Tibial nerve (tissue), 4 donors: ENCODE results near the gene SECISBP2. TPM values are rescaled to one million over a fixed set of nuclear protein-coding genes. Genes with fewer than 3 reads are reported as not detected.

Experiments used
- DNase-seq, 2 donors: peaks; one replicate each; pipeline ENCODE4 v3.0.0-alpha.2; 2019; ENCODE audit warnings: low spot score in 2 of 2
- H3K27ac ChIP-seq, 4 donors: fragments of 200-600 bp; sonication (generic) in 3 of 4; one replicate each; pipeline ENCODE4 v1.5.1; 2017 to 2019; ENCODE audit warnings: mild to moderate bottlenecking in 1 of 4
- H3K27me3 ChIP-seq, 2 donors: fragments of 200-600 bp; sonication (generic) in 1 of 2; one replicate each; pipeline versions ENCODE4 v1.5.1 to v1.6.0; 2017 to 2019
- H3K36me3 ChIP-seq, 3 donors: fragments of 200-600 bp; sonication (generic); one replicate each; pipeline ENCODE4 v1.5.1; 2018 to 2019
- H3K4me1 ChIP-seq, 4 donors: fragments of 200-600 bp; sonication (generic) in 3 of 4; one replicate each; pipeline ENCODE4 v1.5.1; 2017 to 2019
- H3K4me3 ChIP-seq, 4 donors: fragments of 200-600 bp; sonication (generic) in 3 of 4; one replicate each; pipeline ENCODE4 v1.5.1; 2017 to 2019; ENCODE audit warnings: mild to moderate bottlenecking in 1 of 4, moderate library complexity in 1 of 4
- H3K9me3 ChIP-seq, 4 donors: fragments of 200-600 bp; sonication (generic) in 3 of 4; one replicate each; pipeline ENCODE4 v1.5.1; 2017 to 2019
- CTCF ChIP-seq, 5 experiments: fragments of 200-600 bp in 3 of 5; fragments of 450-650 bp in 2 of 5; sonication (generic) in 3 of 5; IDR thresholded peaks; one replicate each; pipeline ENCODE4 v1.5.1; 2016 to 2019; ENCODE audit warnings: antibody characterized with exemption in 5 of 5, mild to moderate bottlenecking in 3 of 5, moderate library complexity in 2 of 5
- EP300 ChIP-seq, 2 donors: sonication (generic); formaldehyde crosslinking; IDR thresholded peaks; one replicate each; pipeline ENCODE4 v1.6.1; 2017; ENCODE audit warnings: antibody characterized with exemption in 2 of 2, mild to moderate bottlenecking in 1 of 2
- POLR2A ChIP-seq, 2 donors: fragments of 450-650 bp; IDR thresholded peaks; one replicate each; pipeline ENCODE4 v1.6.1; 2017; ENCODE audit warnings: antibody characterized with exemption in 2 of 2, mild to moderate bottlenecking in 2 of 2, moderate library complexity in 2 of 2
- WGBS, 2 donors: methylation state at CpG; one replicate each; pipeline ENCODE4 v1.1.5; 2018; 5-methylcytosine and 5-hydroxymethylcytosine counted together
- total RNA-seq, 4 donors: library from RNA; depleted of rRNA; stranded (reverse); fragments of >200 nt; gene quantifications; one replicate each; pipeline ENCODE4 v1.1.0, GENCODE V29; 2016

The SECISBP2 gene
- total RNA-seq, 4 donors from 2014 or later, result 57.7 to 77.1 (median 64.8) TPM

DNA sequence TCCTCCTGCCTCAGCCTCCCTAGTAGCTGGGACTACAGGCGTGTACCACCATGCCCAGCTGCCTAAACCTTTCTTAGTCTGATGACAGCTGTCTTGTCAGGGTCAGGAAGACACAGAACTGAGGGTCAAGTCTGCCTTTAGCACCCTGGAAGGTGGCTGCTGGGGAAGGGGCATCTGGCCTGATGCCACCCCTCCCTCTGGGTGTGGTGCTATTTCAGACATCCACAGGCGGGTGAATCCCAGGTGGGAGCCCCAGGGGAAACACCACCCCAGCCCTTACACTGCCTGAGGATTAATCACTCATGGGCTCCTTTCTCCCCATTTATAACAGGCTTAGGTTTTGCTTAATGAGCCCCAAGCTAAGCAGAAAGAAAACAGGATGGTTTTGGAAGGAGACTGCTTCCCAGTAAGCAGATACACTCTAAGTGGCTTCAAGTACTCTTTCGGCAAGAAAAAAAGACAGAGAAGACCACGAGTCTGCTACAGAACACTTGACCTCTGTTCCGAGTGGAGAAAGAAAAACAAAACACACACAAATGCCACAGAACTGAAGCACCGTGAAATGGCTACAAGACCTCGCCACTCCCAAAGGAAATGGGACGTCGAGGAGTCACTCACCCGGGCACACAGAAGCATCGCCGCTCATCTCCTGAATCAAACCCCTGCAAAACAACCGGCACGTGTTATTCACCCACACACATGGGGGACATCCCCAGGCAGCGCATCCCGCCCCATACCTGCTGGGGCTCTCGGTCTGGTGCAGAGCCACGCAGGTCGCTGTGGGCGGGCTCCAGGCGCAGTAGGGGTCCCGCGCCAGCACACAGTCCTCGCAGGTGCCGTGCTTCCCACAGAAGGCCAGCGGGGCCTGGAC lies 62.4 kb downstream of the SECISBP2 start:
- WGBS, 2 donors, result 80 to 83% methylated on average over 25 to 26 of the region's 26 CpGs
- no peak for TF ChIP-seq EP300 (IDR thresholded peaks at IDR 0.05)
- no peak for TF ChIP-seq POLR2A (IDR thresholded peaks at IDR 0.05)
- TF ChIP-seq CTCF (IDR thresholded peaks at IDR 0.05), result no peak
- no peak overlapping the region for H3K4me3 ChIP-seq

GRCh38 chr9:89381308-89381609 lies 63.0 kb downstream of the SECISBP2 start:
- no peak overlapping the region for H3K4me3 ChIP-seq
- no peak for DNase-seq
- H3K4me1 ChIP-seq, result no peaks in the 10 kb centered on the region
- no peaks in the 10 kb centered on the region for H3K9me3 ChIP-seq
- no peak for TF ChIP-seq POLR2A (IDR thresholded peaks at IDR 0.05)
- no peak for TF ChIP-seq EP300 (IDR thresholded peaks at IDR 0.05)
- TF ChIP-seq CTCF (IDR thresholded peaks at IDR 0.05), result no peak
- peaks cover 0 to 98% (median 14%) of the 10 kb centered on the region in 3 donors for H3K36me3 ChIP-seq
- 90 to 93% methylated on average over 3 of the region's 4 CpGs for WGBS, 2 donors
- H3K27me3 ChIP-seq, result no peaks in the 10 kb centered on the region
- no peak overlapping the region for H3K27ac ChIP-seq

More for the DNA sequence above, 62.4 kb downstream of the SECISBP2 start:
- H3K36me3 ChIP-seq, result peaks cover 0 to 92% (median 9%) of the 10 kb centered on the region in 3 donors
- no peak for DNase-seq
- H3K9me3 ChIP-seq, result no peaks in the 10 kb centered on the region
- no peaks in the 10 kb centered on the region for H3K27me3 ChIP-seq
- H3K27ac ChIP-seq, result no peak overlapping the region
- no peaks in the 10 kb centered on the region for H3K4me1 ChIP-seq

DNA sequence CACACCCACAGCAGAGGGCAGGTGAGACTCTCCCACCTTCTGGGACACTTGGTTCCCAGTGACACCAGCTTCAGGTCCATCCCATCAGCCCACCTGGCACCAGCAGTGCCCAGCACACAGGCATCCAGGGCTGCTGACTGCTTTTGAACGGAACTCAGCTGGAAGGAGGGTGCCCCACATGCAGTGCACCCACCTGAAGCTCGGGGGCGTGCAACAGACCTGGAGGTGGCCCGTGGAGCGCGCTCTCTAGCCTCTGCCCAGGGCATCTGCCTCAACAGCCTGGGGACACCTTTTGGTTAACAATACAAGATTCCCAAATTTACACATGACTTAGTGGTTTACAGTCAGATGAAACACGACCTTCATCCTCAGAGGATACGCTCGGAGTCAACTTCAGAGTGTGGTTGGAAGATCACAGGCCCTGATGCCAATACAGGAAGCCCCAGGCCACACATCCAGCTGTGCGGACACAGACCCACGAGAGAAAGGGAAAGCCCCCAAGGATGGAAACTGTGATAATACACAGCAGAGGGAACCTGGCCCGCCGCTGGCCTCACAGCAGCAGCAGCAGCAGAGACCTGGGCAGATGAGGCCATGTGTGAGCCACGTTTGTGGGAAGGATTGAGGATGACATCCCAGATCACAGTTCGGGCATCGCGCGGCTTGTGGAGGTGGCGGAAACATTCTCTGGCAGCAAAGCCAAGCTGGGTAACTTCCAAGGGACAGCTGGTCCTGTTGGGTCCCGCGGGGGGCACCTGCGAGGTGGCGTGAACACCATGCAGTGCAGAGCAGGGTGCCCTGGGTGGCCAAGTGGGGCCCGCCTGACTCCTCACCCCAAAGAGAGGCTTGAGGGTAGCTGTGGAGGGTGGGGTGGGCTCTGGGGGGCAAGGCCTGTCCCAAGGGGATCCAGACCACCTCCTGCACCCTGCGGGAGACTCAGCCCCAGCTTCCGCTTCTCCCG lies 64.0 kb downstream of the SECISBP2 start:
- no peak for DNase-seq
- Histone ChIP-seq H3K27ac (no peak overlapping the region), H3K36me3 (peaks cover 0 to 98% (median 14%) of the 10 kb centered on the region in 3 donors), H3K27me3 (no peaks in the 10 kb centered on the region), H3K4me1 (peaks cover 0 to 3% (median under 1%) of the 10 kb centered on the region in 4 donors), H3K9me3 (no peaks in the 10 kb centered on the region), H3K4me3 (no peak overlapping the region)
- TF ChIP-seq EP300 (IDR thresholded peaks at IDR 0.05) (no peak), CTCF (IDR thresholded peaks at IDR 0.05) (no peak), POLR2A (IDR thresholded peaks at IDR 0.05) (no peak)
- WGBS, 2 donors, result 87 to 90% methylated on average over 22 to 27 of the region's 27 CpGs

- TF ChIP-seq POLR2A (IDR thresholded peaks at IDR 0.05) (no peak), EP300 (IDR thresholded peaks at IDR 0.05) (no peak), CTCF (IDR thresholded peaks at IDR 0.05) (no peak)
- no peak for DNase-seq
- no peak overlapping the region for H3K4me3 ChIP-seq
- 79% methylated on average over 16 of the region's 16 CpGs for WGBS, 2 donors
- H3K9me3 ChIP-seq, result no peaks in the 10 kb centered on the region
- H3K4me1 ChIP-seq, result peaks cover 0 to 11% (median 9%) of the 10 kb centered on the region in 4 donors
- peaks cover 0 to 99% (median 14%) of the 10 kb centered on the region in 3 donors for H3K36me3 ChIP-seq
- H3K27ac ChIP-seq, result no peak overlapping the region
- H3K27me3 ChIP-seq, result no peaks in the 10 kb centered on the region
Measured at GRCh38 chr9:89383030-89383720, 64.9 kb downstream of the SECISBP2 start.
